ENCODE measurements around the gene JSRP1.

JSRP1 gene

DNA sequence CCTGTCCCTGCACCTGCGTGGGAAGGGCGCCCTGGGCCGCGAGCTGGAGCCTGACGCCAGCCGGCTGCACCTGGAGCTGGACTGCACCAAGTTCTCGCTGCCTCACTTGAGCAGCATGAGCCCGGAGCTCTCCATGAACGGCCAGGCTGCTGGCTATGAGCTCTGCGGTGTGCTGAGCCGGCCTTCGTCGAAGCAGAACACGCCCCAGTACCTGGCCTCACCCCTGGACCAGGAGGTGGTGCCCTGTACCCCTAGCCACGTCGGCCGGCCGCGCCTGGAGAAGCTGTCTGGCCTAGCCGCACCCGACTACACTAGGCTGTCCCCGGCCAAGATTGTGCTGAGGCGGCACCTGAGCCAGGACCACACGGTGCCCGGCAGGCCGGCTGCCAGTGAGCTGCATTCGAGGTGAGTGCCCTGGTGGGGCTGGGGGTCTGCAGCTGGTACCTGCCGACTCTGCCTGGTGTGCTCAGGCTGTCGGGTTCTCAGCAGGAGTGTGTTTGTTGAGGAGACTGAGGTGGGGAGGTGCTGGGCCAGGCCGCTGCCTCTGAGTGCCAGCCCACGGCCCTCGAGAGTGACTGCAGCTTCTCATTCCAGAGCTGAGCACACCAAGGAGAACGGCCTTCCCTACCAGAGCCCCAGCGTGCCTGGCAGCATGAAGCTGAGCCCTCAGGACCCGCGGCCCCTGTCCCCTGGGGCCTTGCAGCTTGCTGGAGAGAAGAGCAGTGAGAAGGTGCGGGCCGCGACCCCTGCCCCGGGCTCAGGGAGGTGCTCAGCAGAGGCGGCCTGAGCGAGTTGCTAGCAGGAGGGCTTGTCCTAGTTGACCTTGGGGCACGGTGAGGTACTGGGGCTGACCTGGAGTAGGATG, 39.6 kb downstream of the JSRP1 start:
- DNase-seq (ENCODE audit: low read depth) = no peak

DNA sequence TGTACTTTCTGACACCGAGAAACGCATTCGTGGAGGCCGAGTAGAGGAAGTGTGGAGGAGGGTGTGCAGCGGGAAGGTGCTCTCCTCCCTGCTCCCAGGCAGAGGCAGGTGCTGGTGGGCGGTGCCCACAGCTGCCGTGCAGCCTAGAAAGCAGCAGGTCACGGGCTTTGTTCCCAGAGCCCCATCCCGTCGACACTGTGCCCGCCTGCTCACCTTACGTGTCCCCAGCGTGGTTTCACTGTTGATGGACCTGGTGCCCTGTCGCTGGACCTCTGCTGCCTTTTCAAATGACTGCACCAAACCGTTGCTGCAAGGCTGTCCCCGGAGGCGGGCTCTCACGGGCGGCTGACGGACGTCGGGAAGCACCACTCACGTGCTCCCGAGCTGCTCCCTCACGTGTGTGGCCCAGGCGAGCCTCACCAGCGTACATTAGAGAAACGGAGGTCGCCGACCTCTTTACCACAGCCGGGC, 40.9 kb downstream of the JSRP1 start:
- DNase-seq (ENCODE audit: low read depth) = peak; percentile 34

DNA sequence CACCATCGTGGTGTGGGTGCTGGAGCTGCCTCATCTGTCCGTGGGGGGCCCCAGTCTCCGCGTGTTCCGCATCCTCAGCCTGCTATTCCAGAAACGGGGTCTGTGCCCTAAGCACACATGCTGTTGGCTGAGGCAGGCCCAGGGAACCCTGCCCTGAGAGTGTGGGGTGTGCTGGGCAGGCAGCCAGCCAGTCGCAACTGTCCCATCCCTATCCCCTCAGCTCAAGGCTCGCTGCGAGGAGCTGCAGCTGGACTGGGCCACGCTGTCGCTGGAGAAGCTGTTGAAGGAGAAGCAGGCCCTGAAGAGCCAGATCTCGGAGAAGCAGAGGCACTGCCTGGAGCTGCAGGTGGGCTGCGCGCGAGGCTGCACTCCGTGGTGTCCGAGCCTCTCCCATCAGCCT, 42.0 kb downstream of the JSRP1 start:
- no peak for DNase-seq (ENCODE audit: low read depth)

GRCh38 chr19:2213799-2214198, 42.4 kb downstream of the JSRP1 start:
- DNase-seq (ENCODE audit: low read depth) = no peak

- no peak for DNase-seq (ENCODE audit: low read depth)
Observed at GRCh38 chr19:2212861-2213711, 43.1 kb downstream of the JSRP1 start.

DNA sequence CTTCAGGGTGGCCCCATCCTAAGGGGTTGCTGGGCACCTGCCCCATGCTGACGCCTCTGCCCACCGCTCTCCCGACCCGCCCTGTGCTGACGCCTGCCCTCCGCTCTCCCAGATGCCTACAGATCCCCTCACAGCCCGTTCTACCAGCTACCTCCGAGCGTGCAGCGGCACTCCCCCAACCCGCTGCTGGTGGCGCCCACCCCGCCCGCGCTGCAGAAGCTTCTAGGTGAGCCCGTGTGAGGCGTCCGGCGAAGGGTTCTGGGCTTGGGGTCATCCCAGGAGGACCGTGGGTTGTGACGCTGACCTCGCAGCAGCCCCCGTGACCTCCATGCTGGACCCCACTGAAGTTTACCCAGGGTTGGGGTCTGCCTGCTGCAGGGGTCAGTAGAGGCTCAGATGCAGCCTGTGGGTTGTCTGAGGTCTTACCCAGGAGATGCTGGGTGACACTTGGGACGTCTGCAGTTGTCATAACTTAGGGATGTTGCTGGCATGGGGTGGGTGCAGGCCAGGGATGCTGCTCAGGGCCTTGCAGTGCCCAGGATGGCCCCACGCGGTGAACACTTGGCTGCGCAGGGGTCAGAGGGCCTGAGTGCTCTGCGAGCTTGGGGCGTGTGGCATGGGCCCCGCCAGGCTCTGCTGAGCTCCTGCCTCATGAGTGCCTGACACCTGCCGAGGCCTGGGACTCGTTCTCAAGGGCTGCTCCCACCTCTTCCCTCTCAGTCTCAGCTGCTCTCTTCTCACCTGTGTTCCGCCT, 45.1 kb downstream of the JSRP1 start:
- no peak for DNase-seq (ENCODE audit: low read depth)

GRCh38 chr19:2210206-2210605, 46.0 kb downstream of the JSRP1 start:
- DNase-seq (ENCODE audit: low read depth) = no peak

- no peak for DNase-seq (ENCODE audit: low read depth)
Observed at GRCh38 chr19:2209408-2209807, 46.8 kb downstream of the JSRP1 start.

GRCh38 chr19:2208975-2209374, 47.2 kb downstream of the JSRP1 start:
- DNase-seq (ENCODE audit: low read depth) = no peak

DNA sequence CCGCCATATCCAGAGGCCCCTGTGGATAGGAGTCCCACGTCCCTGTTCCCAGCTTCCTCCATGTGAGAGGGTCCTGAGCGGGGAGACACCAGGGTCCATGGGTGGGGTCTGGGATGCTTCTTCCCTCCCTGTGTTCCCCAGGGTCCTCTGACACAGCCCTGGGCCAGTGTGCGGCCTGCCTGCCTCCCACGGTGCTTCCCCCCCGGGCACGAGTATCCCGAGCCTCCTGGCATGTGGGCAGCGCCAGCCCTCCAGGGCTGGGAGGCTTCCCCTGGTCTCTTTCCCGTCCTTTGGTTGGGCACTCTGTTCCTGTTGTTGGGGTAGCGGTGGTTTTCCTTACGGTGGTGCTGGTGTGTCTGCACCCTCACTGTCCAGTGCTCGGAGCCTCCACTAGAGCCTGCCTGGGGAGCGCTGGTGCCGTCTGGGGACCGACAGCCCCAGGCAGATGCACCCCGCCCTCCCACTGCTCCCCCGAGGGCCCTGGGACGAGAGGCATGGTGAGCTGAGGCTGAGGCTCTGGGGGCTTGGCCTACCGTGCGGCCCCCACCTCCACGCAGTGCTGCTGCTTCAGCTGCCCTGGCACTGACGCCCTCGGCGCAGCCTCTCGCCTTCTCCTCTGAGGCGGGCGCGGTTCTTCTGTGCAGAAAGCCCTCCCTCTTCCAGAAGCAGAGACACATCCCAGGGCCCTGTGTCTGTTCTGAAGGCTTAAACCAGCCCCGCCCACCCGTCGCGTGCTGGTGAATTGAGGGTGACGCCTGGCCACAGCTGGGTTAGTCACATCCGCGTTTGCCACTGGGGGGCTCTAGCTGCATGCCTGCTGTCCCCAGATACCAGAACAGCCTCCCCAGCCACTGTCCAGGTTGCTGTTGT, 48.0 kb downstream of the JSRP1 start:
- no peak for DNase-seq (ENCODE audit: low read depth)

DNA sequence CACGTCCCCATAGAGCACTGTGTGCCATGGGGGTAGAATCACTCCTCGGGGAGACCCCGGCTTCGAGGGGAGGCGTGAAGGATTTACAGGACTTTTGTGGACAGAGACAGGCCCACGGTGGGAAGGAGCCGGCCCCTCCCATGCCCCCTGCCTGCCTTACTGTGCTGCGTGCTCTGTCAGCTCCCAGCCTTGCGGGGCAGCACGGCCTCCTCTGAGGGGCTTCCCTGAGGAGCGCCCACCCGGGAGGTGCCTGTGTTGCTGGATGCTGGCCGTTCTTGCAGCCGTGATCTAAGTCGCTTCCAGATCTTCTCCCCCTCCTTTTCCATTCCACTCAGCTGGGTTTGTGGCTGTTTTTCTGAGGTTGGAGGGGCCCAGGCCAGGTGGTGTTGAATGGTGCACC, 49.2 kb downstream of the JSRP1 start:
- no peak for DNase-seq (ENCODE audit: low read depth)

GRCh38 chr19:2202366-2202765, 53.9 kb downstream of the JSRP1 start:
- no peak for DNase-seq (ENCODE audit: low read depth)

Measured in T follicular helper cell (primary cell).